HEK293 (cell line): ENCODE measurements around the gene LHB.
A peak's percentile ranks its signal among the peaks of the same experiment; 100 is the strongest.
"Not testable (repeated sequence)": the region's sequence is repeated elsewhere in the genome, so short reads cannot be mapped to it uniquely, and the experiment has no call there.

ENCODE experiments used
- CTCF ChIA-PET: fragments of 350-600 bp; formaldehyde crosslinking; extraction: SDS; loops from one replicate; lab custom pipeline; 2021; ENCODE audit warnings: antibody characterized with exemption; lab: Yijun Ruan, JAX
- POLR2A ChIA-PET: fragments of 300-600 bp; formaldehyde crosslinking; extraction: SDS; loops from one replicate; lab custom pipeline; 2020; ENCODE audit warnings: antibody characterized with exemption, inconsistent platforms; lab: Yijun Ruan, JAX
- H3K27ac ChIP-seq: fragments of 200-500 bp; sonication (Bioruptor generic); 2 replicates; pipeline ENCODE4 v1.5.1; 2014; ENCODE audit warnings: low read depth, low read length, control low read depth, inconsistent platforms; ENCODE audit errors: extremely low read depth
- H3K36me3 ChIP-seq, 2 experiments: fragments of 200-500 bp in 1 of 2; sonication (Bioruptor generic) in 1 of 2; 1 replicate in 1 of 2; 2 replicates in 1 of 2; pipeline ENCODE4 v1.5.1; 2014 to 2017; ENCODE audit warnings: inconsistent platforms in 2 of 2, low read length in 2 of 2; ENCODE audit not compliant: control insufficient read depth in 2 of 2, insufficient read depth in 1 of 2
- H3K4me1 ChIP-seq: fragments of 200-500 bp; sonication (Bioruptor generic); 2 replicates; pipeline ENCODE4 v1.5.1; 2014; ENCODE audit warnings: mild to moderate bottlenecking, low read length, inconsistent platforms; ENCODE audit not compliant: control insufficient read depth, insufficient read depth
- H3K4me3 ChIP-seq: 2 replicates; pipeline ENCODE4 v1.5.1; 2011; ENCODE audit warnings: low read depth, mild to moderate bottlenecking, control low read depth, low read length, moderate library complexity
- H3K9me3 ChIP-seq: fragments of 200-500 bp; sonication (Bioruptor generic); 2 replicates; pipeline ENCODE4 v1.5.1; 2014; ENCODE audit warnings: low read depth, low read length, inconsistent platforms; ENCODE audit not compliant: control insufficient read depth, insufficient read depth
- PRDM10 ChIP-seq: fragments of 450-650 bp; formaldehyde crosslinking; IDR thresholded peaks from 2 replicates; pipeline ENCODE4 v1.5.1; 2016; ENCODE audit warnings: missing biosample characterization, missing genetic modification characterization
- ZBTB49 ChIP-seq: fragments of 450-650 bp; formaldehyde crosslinking; IDR thresholded peaks from 2 replicates; pipeline ENCODE4 v1.5.1; 2016; ENCODE audit warnings: missing biosample characterization, missing genetic modification characterization, low read depth
- ZFP3 ChIP-seq: fragments of 450-650 bp; formaldehyde crosslinking; IDR thresholded peaks from 2 replicates; pipeline ENCODE4 v1.5.1; 2016; ENCODE audit warnings: low read depth, missing biosample characterization, missing genetic modification characterization
- ZNF362 ChIP-seq: fragments of 450-650 bp; formaldehyde crosslinking; IDR thresholded peaks from 2 replicates; pipeline ENCODE4 v1.5.1; 2016; ENCODE audit warnings: missing biosample characterization, missing genetic modification characterization
- ZNF488 ChIP-seq: fragments of 450-650 bp; formaldehyde crosslinking; IDR thresholded peaks from 2 replicates; pipeline ENCODE4 v1.5.1; 2016; ENCODE audit warnings: missing biosample characterization, missing genetic modification characterization
- ZNF670 ChIP-seq: fragments of 450-650 bp; formaldehyde crosslinking; IDR thresholded peaks from 2 replicates; pipeline ENCODE4 v1.5.1; 2016; ENCODE audit warnings: missing biosample characterization, missing genetic modification characterization, low read depth

The LHB gene

GRCh38 chr19:49030323-49030722 lies 13.4 kb upstream of the LHB start:
- POLR2A ChIA-PET, H3K9me3 ChIP-seq, H3K36me3 ChIP-seq, H3K4me3 ChIP-seq, H3K4me1 ChIP-seq, H3K27ac ChIP-seq: not testable (repeated sequence)
- CTCF ChIA-PET = interaction anchor here (0.6 to 0.7 kb wide), 2 partner anchors 30 to 37 kb away, joined by 3 read pairs; partner anchors contain the start of gene RUVBL2
- TF ChIP-seq ZFP3 (tag by site-specific recombination) = peak; percentile 85

- POLR2A ChIA-PET, H3K4me3 ChIP-seq, H3K36me3 ChIP-seq, H3K4me1 ChIP-seq, H3K27ac ChIP-seq, H3K9me3 ChIP-seq: not testable (repeated sequence)
- TF ChIP-seq PRDM10 (tag by site-specific recombination) = peak; percentile 69
- CTCF ChIA-PET = interaction anchor here (0.6 to 0.7 kb wide), 3 partner anchors 30 to 430 kb away, joined by 3 to 4 read pairs (median 3); partner anchors contain the start of gene RUVBL2
These were observed 12.9 kb upstream of the LHB start for GRCh38 chr19:49029749-49030148.

- H3K36me3 ChIP-seq, H3K27ac ChIP-seq, H3K4me1 ChIP-seq, H3K9me3 ChIP-seq, CTCF ChIA-PET, POLR2A ChIA-PET, H3K4me3 ChIP-seq: not testable (repeated sequence)
These were observed 11.8 kb upstream of the LHB start for GRCh38 chr19:49028686-49029085.

- H3K36me3 ChIP-seq, H3K4me3 ChIP-seq, H3K27ac ChIP-seq, H3K4me1 ChIP-seq, POLR2A ChIA-PET, CTCF ChIA-PET, H3K9me3 ChIP-seq: not testable (repeated sequence)
These were observed 8.7 kb upstream of the LHB start for GRCh38 chr19:49025599-49025998.

GRCh38 chr19:49025088-49025487 lies 8.2 kb upstream of the LHB start:
- TF ChIP-seq ZFP3 (tag by site-specific recombination) = 0 out of 2 replicates have a peak, but pooled peaks have one; percentile 28
- CTCF ChIA-PET, H3K4me3 ChIP-seq, H3K9me3 ChIP-seq, POLR2A ChIA-PET, H3K36me3 ChIP-seq, H3K27ac ChIP-seq, H3K4me1 ChIP-seq: not testable (repeated sequence)

- H3K4me3 ChIP-seq, CTCF ChIA-PET, H3K36me3 ChIP-seq, H3K4me1 ChIP-seq, POLR2A ChIA-PET, H3K9me3 ChIP-seq, H3K27ac ChIP-seq: not testable (repeated sequence)
These were observed 7.3 kb upstream of the LHB start, which contains the start of gene CGB3 for GRCh38 chr19:49024233-49024632. Gene CGB3, minus strand, starts transcription at chr19:49024333. Its CDS starts 362 bp downstream, at chr19:49023971.

- POLR2A ChIA-PET = interaction anchor here (3.4 kb wide), 1 partner anchor 29 kb away, joined by 20 read pairs; the partner anchor contains the start of genes GYS1 and RUVBL2
- H3K9me3 ChIP-seq = no peaks in the 10 kb centered on the region
- no peak for TF ChIP-seq ZNF488 (tag by site-specific recombination)
- no peak for TF ChIP-seq ZBTB49 (tag by site-specific recombination)
- no peak for TF ChIP-seq ZNF362 (tag by site-specific recombination)
- no peak for TF ChIP-seq ZNF670 (tag by site-specific recombination)
These were observed 5.2 kb upstream of the LHB start for GRCh38 chr19:49022116-49022515.

More at GRCh38 chr19:49022116-49022515, 5.2 kb upstream of the LHB start:
- peaks cover 8% of the 10 kb centered on the region for H3K4me1 ChIP-seq
- H3K36me3 ChIP-seq = no peaks in the 10 kb centered on the region
- H3K4me3 ChIP-seq = no peak overlapping the region
- H3K27ac ChIP-seq = no peak overlapping the region
- CTCF ChIA-PET = interaction anchor here (0.7 to 1.7 kb wide), 5 partner anchors 17 to 177 kb away, joined by 3 to 8 read pairs (median 3); partner anchors contain the start of genes GYS1 and RUVBL2
